HL-60/S4 treated with retinoic acid at 250 ng/mL for 4 days and 3 days (cell line): ENCODE measurements around the gene UBALD2.

Experiments used
- in situ Hi-C: fragments of 300-500 bp; cut with MboI; formaldehyde crosslinking; loops from 2 replicates; pipeline ENCODE4 v1.7.0; 2022; ENCODE audit warnings: low sequenced_read_pairs

Gene UBALD2

DNA sequence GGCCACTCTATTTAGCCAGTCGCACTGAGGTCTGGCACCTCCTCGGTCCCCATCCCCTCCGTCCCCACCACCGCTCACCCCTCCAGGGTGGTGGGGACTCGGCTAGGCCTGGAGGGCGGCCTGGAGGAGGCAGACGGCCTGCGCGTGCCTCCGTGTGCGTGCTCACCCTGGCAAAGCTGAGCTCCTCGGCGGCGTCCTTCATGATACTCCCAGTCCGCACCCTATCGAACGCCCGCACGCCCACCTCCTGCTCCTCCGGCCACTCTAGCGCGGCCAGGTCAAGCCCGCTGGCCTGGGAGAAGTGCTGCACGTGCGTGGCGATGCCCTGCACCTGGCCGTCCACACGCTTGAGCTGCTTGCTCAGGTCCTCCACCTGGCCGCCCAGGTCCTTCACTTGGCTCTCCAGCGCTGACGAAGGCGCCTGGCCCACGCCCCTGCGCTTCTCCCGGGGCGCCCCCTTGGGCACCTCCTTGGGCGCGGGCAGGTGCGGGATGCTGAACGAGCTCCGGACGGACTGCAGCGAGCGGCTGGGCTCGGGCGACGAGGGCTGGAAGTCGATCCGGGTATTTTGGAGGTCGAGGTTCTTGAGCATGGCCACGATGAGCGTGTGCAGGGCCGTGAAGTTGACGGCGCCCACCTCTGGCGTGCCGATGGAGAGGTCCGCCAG, 42.3 kb downstream of the UBALD2 start:
- in situ Hi-C loops = no loop called here

- in situ Hi-C loops = no loop called here
Measured at GRCh38 chr17:76307966-76308338, 42.8 kb downstream of the UBALD2 start, which contains the start of gene QRICH2. QRICH2 (minus strand) TSS chr17:76308276; CDS start chr17:76307998, 278 bp downstream.

DNA sequence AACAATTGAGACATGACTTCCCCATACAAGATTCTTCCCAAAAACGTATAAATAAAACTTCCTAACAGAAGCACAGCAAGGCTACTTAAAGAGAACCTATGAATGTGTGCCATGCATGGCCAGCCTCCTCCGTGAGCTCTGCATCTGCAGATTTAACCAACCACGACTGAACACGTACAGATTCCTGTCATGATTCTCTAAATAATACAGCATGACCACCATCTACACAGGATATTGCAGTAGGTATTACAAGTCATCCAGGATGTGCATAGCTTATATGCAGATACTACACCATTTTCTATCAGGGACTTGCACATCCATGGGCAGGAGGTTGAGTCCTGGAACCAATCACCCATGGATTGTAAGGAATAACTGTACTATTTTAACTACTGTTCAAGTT, 44.3 kb downstream of the UBALD2 start:
- in situ Hi-C loops = no loop called here

DNA sequence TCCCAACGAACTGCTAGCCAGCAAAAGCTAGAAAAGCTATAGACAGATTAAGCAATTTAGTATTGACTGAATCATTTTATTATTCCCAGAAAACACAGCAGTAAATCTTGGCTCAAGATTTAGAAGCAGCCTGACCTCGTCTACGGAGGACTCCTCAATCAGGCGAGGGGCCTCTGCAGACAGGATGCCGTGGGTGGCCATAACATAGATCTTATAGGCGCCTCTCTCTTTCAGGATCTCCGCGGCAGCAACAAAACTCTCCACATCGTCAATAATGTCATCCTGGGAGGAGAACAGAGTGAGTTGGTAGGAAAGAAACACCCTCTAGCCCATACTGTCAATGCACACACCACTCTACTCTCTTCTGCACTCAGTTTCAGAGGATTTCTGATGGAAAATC, 47.6 kb downstream of the UBALD2 start:
- in situ Hi-C loops = no loop called here

DNA sequence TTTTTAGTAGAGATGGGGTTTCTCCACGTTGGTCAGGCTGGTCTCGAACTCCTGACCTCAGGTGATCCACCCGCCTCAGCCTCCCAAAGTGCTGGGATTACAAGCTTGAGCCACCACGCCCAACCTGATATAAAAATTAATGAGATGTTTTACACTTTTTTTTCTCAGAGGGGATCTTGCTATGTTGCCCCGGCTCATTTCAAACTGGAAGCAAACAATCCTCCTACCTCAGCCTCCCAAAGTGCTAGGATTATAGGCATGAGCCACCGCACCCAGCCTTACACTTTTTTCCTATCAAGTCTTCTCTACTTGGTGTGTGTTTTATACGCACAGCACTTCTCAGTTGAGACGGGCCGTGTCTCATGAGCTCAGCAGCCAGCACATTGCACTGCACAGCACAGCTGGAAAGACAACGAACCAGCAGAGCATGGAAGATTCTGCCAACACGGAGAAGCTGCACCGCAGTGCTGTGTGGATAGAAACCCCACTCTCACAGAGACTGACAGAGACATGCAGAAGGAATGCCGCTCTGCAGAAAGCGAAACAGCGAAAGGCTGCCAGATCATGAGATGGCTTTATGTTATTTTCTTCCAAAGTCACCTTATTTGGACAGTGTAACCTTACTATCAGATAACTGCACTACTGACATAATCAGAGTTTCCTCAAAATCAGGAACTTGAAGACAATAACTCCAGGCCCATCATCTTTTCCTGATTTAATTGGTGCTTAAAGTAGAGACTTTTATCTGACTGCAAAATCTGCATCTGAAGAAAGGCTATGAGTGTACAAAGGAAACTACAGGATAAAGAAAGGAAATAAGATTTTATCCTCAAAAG, 49.5 kb downstream of the UBALD2 start:
- in situ Hi-C loops = no loop called here

DNA sequence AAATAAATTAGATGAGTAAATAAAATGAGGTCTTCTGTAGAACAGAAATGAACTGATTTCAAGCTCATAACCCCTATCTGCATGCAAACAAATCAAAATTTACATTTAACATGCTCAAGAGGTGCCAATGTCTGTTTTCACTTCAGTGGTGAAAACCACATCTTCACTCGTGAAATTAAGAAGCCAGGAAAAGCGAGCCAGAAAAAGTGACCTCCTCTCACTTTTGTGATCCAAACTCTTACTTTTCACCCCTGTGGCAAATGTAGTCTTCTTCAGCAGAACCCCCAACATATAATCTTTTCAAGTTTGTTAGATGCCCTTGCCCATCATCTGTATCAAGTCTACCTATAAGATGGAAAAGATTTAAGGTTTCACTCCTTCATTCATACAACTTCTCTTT, 52.4 kb downstream of the UBALD2 start:
- in situ Hi-C loops = no loop called here

DNA sequence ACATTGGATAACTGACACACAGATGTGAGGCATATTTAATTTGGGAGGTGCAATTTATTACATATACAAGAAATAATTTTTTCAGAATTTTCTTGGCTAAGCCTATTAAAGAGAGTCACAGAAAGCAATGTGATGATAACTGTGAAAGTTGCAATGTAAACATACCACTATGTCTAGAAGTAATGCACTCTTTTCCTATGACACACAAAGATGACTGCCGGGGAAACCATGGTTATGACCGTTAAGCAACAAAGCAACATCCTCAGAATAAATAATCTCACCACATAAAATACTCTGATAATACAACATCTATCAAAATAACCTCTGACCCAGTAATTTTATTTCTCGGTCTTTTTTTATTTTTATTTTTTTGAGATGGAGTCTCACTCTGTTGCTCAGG, 53.4 kb downstream of the UBALD2 start:
- in situ Hi-C loops = no loop called here
